ENCODE data around the gene SCMH1. TPM values are rescaled to one million over a fixed set of nuclear protein-coding genes. Genes with fewer than 3 reads are reported as not detected.
A peak's percentile ranks its signal among the peaks of the same experiment; 100 is the strongest.

Gene SCMH1
- total RNA-seq, 1 donor from 2014 or later, result 5.0 TPM

DNA sequence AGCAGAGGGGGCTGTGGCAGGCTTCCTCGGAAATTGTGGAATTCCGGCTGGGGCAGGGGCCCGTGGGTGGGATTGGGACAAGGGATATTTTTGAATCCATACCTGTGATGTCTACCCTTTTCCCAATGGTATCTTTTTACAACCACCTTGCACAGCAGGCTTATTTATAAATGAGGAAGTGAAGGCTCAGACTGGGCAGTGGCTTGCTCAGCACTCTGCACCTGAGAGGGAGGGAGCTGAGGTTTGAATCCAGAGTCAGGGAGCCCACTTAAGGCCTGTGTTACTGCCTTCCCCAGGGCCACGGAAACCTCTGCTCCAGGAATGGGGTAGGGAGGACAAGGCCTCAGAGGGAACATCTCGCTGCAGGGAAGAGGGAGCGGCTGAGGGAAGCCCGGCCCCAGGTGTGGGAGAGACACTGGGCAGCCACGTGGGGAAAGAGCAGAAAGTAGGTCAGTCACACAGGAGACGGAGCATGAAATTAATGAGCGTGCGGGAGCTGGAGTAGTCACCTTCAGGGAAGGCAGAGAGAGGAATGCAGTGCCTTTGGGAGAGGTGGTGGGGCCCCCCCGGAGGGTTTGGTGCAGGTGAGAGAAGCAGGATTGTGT lies 35.4 kb upstream of the SCMH1 start:
- peaks cover 2% of the 10 kb centered on the region for H3K27me3 ChIP-seq (ENCODE audit: control insufficient read depth, insufficient read depth, low read length)
- DNase-seq (ENCODE audit: low read depth) (no peak), FAIRE-seq (no peak)
- no peaks in the 10 kb centered on the region for H3K36me3 ChIP-seq (ENCODE audit: control insufficient read depth, insufficient read depth, low read length)
- no peak for TF ChIP-seq CTCF (IDR thresholded peaks at IDR 0.05; ENCODE audit: insufficient read depth, low read length, severe bottlenecking)
- H3K4me3 ChIP-seq (ENCODE audit: low read depth, low read length), result no peak overlapping the region

GRCh38 chr1:41275831-41276230 lies 33.7 kb upstream of the SCMH1 start:
- Histone ChIP-seq H3K4me3 (ENCODE audit: low read depth, low read length) (no peak overlapping the region), H3K27me3 (ENCODE audit: control insufficient read depth, insufficient read depth, low read length) (peaks cover 2% of the 10 kb centered on the region), H3K36me3 (ENCODE audit: control insufficient read depth, insufficient read depth, low read length) (no peaks in the 10 kb centered on the region)
- DNase-seq (ENCODE audit: low read depth), result no peak
- FAIRE-seq, result no peak
- TF ChIP-seq CTCF (IDR thresholded peaks at IDR 0.05; ENCODE audit: insufficient read depth, low read length, severe bottlenecking), result no peak

DNA sequence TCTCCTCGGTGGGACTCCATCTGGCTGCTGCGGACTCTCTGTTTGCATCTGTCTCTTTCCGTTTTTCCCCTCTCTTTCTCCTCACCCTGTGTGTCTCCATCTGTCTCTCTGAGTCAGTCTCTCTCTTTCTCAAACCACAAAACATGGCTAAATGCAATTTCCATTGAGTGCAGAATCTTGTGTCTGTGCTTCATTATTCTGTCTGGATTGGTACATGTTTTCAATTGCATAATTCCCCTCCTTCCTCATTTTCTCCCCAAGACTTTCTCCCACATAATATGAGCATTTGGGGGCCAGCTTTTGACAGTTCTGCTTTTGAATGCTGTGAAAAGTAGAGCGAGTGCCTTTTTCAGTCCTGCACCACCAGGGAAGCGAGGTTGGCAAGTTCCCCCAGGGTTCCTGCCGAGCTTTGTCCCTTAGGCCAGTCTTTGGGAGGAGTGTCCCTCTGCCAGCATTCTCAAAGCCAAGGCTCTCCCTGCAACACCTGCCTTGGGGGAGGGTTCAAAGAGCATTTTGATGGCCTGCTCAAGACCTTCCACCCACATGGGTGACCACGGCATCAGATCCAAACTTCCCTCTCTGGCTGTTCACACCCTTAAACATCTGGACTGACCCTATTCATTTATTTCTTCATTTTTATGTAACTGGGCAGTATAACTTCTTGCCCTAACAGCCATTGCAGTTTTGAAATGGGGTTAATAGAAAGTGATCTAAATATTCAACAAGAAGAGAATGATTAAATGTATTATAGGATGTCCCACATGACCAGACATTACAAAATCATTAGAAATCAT lies 32.8 kb upstream of the SCMH1 start:
- TF ChIP-seq CTCF (IDR thresholded peaks at IDR 0.05; ENCODE audit: insufficient read depth, low read length, severe bottlenecking), result no peak
- DNase-seq (ENCODE audit: low read depth) (no peak), FAIRE-seq (no peak)
- H3K4me3 ChIP-seq (ENCODE audit: low read depth, low read length), result no peak overlapping the region
- H3K27me3 ChIP-seq (ENCODE audit: control insufficient read depth, insufficient read depth, low read length), result peaks cover 2% of the 10 kb centered on the region
- no peaks in the 10 kb centered on the region for H3K36me3 ChIP-seq (ENCODE audit: control insufficient read depth, insufficient read depth, low read length)

- no peak overlapping the region for H3K4me3 ChIP-seq (ENCODE audit: low read depth, low read length)
- H3K36me3 ChIP-seq (ENCODE audit: control insufficient read depth, insufficient read depth, low read length), result no peaks in the 10 kb centered on the region
- FAIRE-seq (no peak), DNase-seq (ENCODE audit: low read depth) (no peak)
- H3K27me3 ChIP-seq (ENCODE audit: control insufficient read depth, insufficient read depth, low read length), result peaks cover 2% of the 10 kb centered on the region
- TF ChIP-seq CTCF (IDR thresholded peaks at IDR 0.05; ENCODE audit: insufficient read depth, low read length, severe bottlenecking), result no peak
Observed at GRCh38 chr1:41272601-41273000, 30.5 kb upstream of the SCMH1 start.

GRCh38 chr1:41268154-41268770 lies 26.2 kb upstream of the SCMH1 start:
- Histone ChIP-seq H3K4me3 (ENCODE audit: low read depth, low read length) (no peak overlapping the region), H3K27me3 (ENCODE audit: control insufficient read depth, insufficient read depth, low read length) (no peaks in the 10 kb centered on the region), H3K36me3 (ENCODE audit: control insufficient read depth, insufficient read depth, low read length) (no peaks in the 10 kb centered on the region)
- peak; percentile 51 for DNase-seq (ENCODE audit: low read depth)
- peak; percentile 97 for TF ChIP-seq CTCF (IDR thresholded peaks at IDR 0.05; ENCODE audit: insufficient read depth, low read length, severe bottlenecking)
- peak; percentile 88 for FAIRE-seq
